GM21619 (cell line): Measurements from ENCODE around the gene CYP4F22.
"Not testable (repeated sequence)": the region's sequence is repeated elsewhere in the genome, so short reads cannot be mapped to it uniquely, and the experiment has no call there.

ENCODE experiments used
- ATAC-seq: cut with Tn5 transposase; IDR thresholded peaks from one replicate; pipeline ENCODE4 v1.9.1; 2021; ENCODE audit not compliant: unreplicated experiment

The CYP4F22 gene

DNA sequence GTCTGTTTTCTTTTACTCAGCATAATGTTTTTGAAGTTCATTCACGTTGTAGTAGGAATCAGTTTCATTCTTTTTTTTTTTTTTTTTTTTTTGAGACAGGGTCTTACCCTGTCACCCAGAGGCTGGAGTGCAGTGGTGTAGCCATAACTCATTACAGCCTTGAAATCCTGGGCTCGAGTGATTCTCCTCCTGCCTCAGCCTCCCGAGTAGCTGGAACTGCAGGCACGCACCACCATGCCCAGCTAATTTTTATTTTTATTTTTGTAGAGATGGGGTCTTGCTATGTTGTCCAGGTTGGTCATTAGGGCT lies 25.2 kb downstream of the CYP4F22 start:
- ATAC-seq: not testable (repeated sequence)

DNA sequence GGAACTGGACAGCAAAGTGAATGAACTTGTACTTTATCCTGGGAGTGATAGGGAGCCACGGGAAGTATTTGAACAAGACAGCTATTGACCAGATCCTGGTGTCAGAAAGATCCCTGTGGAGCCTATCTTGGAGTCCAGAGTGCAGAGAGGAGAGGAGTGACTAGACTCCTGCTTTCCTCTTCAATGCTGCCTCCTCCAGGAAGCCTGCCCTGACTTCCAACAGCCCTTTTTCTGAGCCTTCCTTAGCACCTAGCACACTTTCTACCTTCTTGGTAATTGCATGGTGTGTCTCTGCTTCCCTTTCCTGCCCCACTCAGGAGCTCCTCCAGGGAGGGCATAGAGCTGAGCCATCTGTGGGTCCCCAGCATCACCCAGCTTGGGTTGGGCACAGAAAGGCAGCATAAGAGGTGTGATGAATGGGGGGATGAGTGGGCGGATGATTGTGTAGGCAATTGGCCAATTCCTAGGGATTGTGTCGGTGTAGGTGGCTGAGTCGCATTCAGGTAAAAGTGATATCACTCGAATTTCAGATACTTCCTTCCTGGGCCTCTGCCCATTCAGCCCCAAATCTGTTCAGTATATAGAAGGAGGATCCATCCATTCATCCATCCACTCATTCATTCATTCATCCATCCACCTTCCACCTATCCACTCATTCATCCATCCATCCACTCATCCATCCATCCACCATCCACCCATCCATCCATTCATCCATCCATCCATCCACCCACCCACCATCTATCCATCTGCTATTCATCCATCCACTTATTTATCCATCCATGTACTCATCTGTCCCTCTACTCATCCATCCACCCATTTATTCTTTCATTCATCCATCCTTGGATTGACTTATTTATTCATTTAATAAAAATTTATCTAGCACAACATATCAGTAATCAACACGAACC lies 26.9 kb downstream of the CYP4F22 start:
- no peak for ATAC-seq

DNA sequence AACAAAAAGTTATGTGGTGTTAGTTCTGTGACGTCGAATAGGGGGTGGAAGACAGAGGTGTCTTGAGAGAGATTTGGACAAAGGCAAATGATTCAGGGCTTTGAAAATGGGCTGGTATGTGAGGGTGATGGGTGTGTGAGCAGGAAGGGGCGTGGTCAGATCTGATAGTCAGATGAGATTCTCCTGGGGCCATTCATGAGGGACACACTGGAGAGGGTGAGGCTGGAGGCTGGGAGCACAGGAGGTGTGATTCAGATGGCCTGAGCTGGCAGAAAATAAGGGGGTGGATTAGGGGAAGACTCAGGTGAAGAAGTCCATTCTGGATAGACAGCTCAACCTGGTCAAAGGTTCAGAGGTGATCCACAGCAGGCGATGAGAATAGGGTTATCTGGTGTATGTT lies 28.0 kb downstream of the CYP4F22 start:
- no peak for ATAC-seq

DNA sequence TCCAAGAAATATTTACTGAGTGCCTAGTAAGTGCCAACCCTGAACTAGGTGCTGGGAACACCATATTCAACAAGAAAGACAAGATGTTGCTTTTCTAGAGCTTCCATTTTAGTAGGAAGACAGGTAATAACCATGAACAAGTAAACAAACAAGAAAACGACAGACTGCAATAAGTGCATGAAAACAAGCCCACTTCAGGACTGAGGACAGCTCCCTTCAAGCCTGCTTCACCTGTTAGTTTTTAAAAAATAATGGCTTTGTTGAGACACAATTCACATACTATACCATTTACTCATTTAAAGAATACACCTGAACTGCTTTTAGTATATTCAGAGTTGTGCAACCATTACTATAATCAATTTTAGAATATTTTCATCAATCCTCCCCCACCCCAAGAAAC lies 30.4 kb downstream of the CYP4F22 start:
- no peak for ATAC-seq

GRCh38 chr19:15539638-15540037 lies 31.3 kb downstream of the CYP4F22 start:
- no peak for ATAC-seq

DNA sequence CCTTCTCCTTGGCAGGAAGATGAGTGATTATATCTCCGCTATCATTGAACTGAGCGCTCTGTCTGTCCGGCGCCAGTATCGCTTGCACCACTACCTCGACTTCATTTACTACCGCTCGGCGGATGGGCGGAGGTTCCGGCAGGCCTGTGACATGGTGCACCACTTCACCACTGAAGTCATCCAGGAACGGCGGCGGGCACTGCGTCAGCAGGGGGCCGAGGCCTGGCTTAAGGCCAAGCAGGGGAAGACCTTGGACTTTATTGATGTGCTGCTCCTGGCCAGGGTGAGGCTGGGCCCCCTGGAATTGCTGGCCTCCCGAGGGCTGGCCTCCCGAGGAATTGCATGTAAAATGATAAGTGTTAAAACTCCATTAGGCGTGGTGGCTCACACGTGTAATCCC lies 32.1 kb downstream of the CYP4F22 start:
- no peak for ATAC-seq

DNA sequence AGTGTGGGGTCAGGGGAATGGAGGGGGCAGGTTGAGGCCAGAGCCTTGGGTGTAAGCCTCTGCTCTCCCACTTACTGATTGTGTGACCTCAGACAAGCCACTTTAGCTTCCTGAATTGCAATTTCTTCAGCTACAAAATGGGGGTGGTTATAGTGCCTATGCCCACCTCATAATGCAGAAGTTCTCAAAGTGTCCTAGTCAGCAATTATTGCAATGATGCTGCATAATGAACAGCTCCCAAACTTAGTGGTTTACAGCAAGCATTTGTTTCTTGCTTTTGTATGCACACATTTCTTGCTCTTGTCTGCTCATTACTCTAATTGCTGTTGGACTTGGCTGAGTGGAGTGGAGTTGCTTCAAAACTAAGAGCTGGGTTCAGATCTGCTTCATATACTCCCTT lies 36.0 kb downstream of the CYP4F22 start:
- no peak for ATAC-seq

DNA sequence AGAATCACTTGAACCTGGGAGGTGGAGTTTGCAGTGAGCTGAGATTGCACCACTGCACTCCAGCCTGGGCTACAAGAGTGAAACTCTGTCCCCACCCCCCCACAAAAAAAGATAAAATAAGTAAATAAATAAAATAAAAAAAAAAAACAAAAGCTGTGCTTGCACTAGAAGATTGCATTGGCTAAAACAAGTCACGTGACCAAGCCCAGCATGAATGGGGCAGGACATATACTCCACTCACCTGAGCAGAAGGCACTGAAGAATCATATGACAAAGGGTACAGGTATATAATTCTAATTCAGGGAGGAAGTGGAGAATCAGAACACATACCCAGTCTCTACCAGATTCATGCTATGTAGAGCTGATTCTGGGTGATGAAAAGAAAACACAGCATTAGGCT lies 36.6 kb downstream of the CYP4F22 start:
- no peak for ATAC-seq

GRCh38 chr19:15548648-15549047 lies 40.3 kb downstream of the CYP4F22 start:
- no peak for ATAC-seq

DNA sequence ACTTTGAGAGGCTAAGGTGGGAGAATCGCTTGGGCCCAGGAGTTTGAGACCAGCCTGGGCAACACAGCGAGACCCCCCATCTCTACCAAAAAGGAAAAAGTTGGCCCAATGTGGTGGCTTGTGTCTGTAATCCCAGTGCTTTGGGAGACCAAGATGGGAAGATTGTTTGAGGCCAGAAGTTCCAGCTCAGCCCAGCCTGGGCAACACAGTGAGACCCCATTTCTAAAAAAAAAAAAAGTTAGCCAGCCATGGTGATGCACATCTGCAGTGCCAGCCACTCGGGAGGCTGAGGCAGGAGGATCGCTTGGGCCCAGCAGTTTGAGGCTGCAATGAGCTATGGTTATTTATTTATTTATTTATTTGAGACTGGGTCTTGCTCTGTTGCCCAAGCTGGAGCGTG lies 41.3 kb downstream of the CYP4F22 start:
- ATAC-seq: no peak

- no peak for ATAC-seq
These were observed 41.9 kb downstream of the CYP4F22 start for GRCh38 chr19:15550273-15550672.

DNA sequence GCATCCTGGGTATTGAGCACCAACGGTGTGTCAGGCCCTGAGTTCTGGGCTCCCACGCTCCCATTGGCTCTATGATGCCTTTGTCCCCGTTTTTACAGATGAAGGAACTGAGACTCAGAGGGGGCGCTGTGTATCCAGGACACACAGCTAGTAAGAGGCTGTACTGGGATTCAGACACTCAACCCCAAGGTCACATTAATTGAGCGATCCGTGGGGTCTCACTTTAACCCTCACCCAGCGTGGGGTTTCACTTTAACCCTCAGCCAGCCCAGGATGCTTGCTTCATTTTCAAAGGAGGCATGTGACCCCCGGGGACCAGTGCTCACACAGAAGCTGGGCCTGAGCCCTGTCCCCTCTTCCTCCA lies 42.6 kb downstream of the CYP4F22 start:
- no peak for ATAC-seq

GRCh38 chr19:15551293-15552004 lies 43.1 kb downstream of the CYP4F22 start:
- ATAC-seq: no peak

- ATAC-seq: no peak
These were observed 46.7 kb downstream of the CYP4F22 start for GRCh38 chr19:15555021-15555420.

DNA sequence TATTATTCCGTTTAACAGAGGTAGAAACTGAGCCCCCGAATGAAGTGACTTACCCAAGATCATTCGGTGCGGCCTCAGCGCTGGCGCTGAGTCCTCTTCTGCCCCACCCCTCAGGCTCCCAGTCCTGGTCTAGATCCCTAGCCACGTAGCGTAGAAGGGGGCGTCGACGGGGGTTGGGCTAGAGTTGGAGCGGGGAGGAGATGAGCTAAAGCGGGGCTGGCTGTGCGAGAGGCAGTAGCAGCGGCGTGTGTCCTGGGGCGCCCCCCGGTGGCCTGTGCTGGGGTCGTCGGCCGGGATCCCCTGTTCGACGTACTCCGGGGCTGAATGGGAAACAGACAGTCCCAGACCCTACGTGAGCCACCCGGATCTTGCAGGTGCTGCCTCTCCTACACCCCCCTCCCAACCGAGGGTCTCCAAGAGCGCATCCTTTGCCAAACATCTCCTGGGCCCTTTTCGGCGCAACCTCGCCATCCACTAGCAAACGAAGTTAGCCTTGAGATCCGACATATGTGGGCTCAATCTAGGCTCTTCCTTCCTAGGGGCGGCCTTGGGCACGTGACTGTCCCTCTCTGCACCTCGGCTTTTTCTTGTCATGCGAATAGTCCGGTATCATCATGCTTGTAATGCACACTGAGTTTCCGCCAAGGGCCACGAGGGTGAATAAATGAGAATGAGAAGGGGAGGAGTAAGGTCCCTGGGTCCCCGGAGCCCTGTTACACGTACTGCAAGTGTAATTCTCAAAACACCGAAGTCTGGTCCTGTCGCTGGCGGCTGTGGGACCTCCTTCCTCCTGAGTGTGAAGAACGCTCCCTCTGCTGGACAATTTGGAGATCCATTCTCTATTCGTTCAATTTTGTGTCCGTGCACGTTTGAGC lies 47.7 kb downstream of the CYP4F22 start:
- peak; percentile 81 for ATAC-seq

DNA sequence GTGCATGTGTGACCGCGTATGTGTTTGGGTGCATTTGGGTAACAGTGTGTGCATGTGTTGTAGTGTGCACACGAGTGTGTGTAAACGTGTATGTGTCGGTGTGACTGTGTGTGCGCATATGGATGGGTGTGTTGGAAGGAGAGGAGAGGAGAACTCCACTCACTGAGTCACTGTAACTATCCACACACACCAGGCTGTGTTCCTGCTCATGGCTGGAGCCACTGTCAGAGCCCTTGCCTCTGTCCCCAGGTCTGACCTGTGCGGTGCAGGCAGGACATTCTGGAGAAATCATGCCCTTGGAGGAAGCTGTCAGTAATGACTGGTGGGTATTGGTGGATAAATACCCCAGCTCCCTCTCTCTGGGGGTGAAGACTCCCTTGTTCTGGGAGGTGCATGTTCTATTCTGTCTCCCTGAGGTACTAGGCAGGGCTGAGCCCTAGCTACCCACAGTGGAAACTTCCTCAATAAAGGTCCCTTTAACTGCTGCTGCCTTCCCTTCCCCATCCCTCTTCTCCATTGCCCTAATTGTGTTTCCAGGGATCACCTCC lies 48.4 kb downstream of the CYP4F22 start:
- no peak for ATAC-seq

DNA sequence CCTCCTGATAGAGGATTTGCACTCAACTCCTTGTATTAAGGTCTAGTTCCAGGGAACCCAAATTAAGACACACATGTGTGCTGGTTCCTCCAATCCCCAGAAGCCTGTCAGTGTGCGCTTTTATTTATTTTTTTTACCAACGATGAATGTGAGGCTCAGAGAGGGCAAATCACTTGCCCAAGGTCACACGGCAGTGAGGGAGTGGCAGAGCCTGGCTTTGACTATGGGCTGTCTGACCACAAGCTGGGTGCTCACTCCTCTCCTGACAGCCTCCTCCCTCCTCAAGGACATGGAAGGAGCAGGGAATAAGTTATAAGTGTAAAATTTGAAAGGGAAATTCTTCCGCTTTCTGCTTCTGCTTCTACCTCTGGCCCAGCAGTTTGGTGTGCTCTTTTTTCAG lies 48.9 kb downstream of the CYP4F22 start:
- no peak for ATAC-seq

- no peak for ATAC-seq
These were observed 53.8 kb downstream of the CYP4F22 start for GRCh38 chr19:15562145-15562544.

DNA sequence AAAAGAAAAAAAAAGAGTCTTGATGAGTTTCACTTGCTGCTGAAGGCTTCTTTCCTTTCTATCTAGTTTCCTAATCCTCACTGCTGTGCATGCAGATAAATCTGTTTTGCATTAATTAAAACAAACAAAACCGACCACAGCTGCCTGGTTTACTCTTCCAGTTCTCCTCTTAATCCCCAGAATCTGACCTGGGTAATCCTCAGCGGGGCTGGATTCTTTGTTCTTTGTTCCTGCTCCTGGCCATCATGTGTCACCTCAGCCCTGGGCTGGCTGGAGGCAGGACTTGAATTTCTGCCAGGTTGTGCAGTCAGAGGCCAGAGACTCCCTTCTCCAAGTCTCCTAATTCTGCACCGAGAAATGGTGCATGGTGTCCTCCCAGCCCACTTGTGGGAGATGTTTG lies 54.5 kb downstream of the CYP4F22 start:
- ATAC-seq: no peak

DNA sequence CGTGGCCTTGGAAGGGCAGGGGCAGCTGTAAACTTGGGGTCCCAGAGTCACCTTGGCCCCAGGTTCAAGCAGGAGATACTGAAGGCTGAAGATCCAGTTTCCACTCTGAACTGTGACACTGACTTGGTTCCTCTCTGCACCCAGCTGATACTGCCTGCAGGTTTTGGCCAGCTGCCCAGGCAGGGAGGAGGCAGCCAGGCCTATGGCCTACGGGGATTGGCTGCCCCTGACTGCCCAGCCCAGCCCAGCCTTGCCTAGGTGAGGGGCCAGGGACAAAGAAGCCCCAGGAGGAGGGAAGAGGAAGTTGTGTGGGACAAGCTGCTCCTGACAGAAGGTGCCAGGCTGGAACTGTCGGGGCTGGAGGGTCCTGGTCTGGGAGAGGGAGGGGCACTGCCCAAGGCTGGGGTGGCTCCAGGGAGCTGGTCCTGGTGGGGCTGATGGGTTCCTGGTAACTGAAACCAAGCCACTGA lies 55.0 kb downstream of the CYP4F22 start:
- no peak for ATAC-seq

- no peak for ATAC-seq
These were observed 55.6 kb downstream of the CYP4F22 start for GRCh38 chr19:15563931-15564330.
